Fibroblast of lung (primary cell): Measurements from ENCODE around the gene FOXM1. TPM values are rescaled to one million over a fixed set of nuclear protein-coding genes. Genes with fewer than 3 reads are reported as not detected.
"Not testable (repeated sequence)": the region's sequence is repeated elsewhere in the genome, so short reads cannot be mapped to it uniquely, and the experiment has no call there.

Source experiments
- DNase-seq, 2 donors: peaks; one replicate each; pipeline versions ENCODE4 v3.0.0 to v3.0.0-alpha.2; 2010; ENCODE audit warnings: low read depth in 2 of 2
- H2AFZ ChIP-seq: 2 replicates; pipeline ENCODE4 v1.5.1; 2012; ENCODE audit warnings: low read length, control low read depth, inconsistent platforms
- H3K27ac ChIP-seq: 2 replicates; pipeline ENCODE4 v1.5.1; 2011; ENCODE audit warnings: low read length, control low read depth; ENCODE audit not compliant: insufficient read depth
- H3K27me3 ChIP-seq: 2 replicates; pipeline ENCODE4 v1.5.1; 2011; ENCODE audit warnings: mild to moderate bottlenecking, low read length; ENCODE audit not compliant: control insufficient read depth, insufficient read depth
- H3K36me3 ChIP-seq: 2 replicates; pipeline ENCODE4 v1.5.1; 2011; ENCODE audit warnings: low read length; ENCODE audit not compliant: control insufficient read depth, insufficient read depth
- H3K4me1 ChIP-seq: 2 replicates; pipeline ENCODE4 v1.5.1; 2011; ENCODE audit warnings: low read length; ENCODE audit not compliant: control insufficient read depth, insufficient read depth; ENCODE audit errors: extremely low read depth
- H3K4me2 ChIP-seq: 2 replicates; pipeline ENCODE4 v1.5.1; 2011; ENCODE audit warnings: low read length, control low read depth; ENCODE audit not compliant: insufficient read depth; ENCODE audit errors: extremely low read depth
- H3K4me3 ChIP-seq, 4 experiments: fragments of 200-600 bp in 1 of 4; sonication (generic) in 1 of 4; replicated peaks in 1 of 4; 2 replicates each; pipeline ENCODE4 v1.5.1; 2011 to 2016; ENCODE audit warnings: low read length in 4 of 4, low read depth in 3 of 4, mild to moderate bottlenecking in 3 of 4, control low read depth in 2 of 4, inconsistent platforms in 1 of 4, mixed read lengths in 1 of 4; ENCODE audit not compliant: insufficient read depth in 1 of 4; ENCODE audit errors: control extremely low read depth in 1 of 4
- H3K79me2 ChIP-seq: 2 replicates; pipeline ENCODE4 v1.5.1; 2012; ENCODE audit warnings: mild to moderate bottlenecking, low read length, inconsistent platforms; ENCODE audit not compliant: control insufficient read depth, insufficient read depth
- H3K9ac ChIP-seq: 2 replicates; pipeline ENCODE4 v1.5.1; 2011; ENCODE audit warnings: mild to moderate bottlenecking, low read length, control low read depth; ENCODE audit not compliant: insufficient read depth
- H3K9me3 ChIP-seq: 2 replicates; pipeline ENCODE4 v1.5.1; 2012; ENCODE audit warnings: low read depth, low read length; ENCODE audit not compliant: control insufficient read depth, insufficient read depth
- H4K20me1 ChIP-seq: 2 replicates; pipeline ENCODE4 v1.5.1; 2011; ENCODE audit warnings: low read length; ENCODE audit not compliant: control insufficient read depth, insufficient read depth; ENCODE audit errors: extremely low read depth
- EZH2 ChIP-seq: IDR thresholded peaks from 2 replicates; pipeline ENCODE4 v1.5.1; 2012; ENCODE audit warnings: low read length, control low read depth, mild to moderate bottlenecking; ENCODE audit errors: missing control alignments
- polyA plus RNA-seq, 2 donors: library from polyadenylated mRNA; depleted of rRNA in 1 of 2; stranded (reverse) in 1 of 2; unstranded in 1 of 2; fragments of >200 nt; gene quantifications; 2 replicates each; pipeline ENCODE4 v1.2.1, GENCODE V29; 2011 to 2012; ENCODE audit warnings: missing spikeins in 1 of 2
- total RNA-seq: library from RNA; depleted of rRNA; stranded (reverse); fragments of >200 nt; gene quantifications from 2 replicates; pipeline ENCODE4 v1.2.1, GENCODE V29; 2014
- TF ChIP-seq, protein P1 (sequence below), 2 donors: IDR thresholded peaks in 1 of 2; conservative IDR thresholded peaks in 1 of 2; 1 replicate in 1 of 2; 2 replicates in 1 of 2; pipeline ENCODE4 v1.5.1; 2011 to 2012; ENCODE audit warnings: low read length in 2 of 2, control low read depth in 1 of 2, inconsistent platforms in 1 of 2, low read depth in 1 of 2, mild to moderate bottlenecking in 1 of 2

The FOXM1 gene
- total and polyA plus RNA-seq, 2 donors (not counting 1 experiment from before 2014, with no cell fraction given): 7.3 to 14.6 TPM

DNA sequence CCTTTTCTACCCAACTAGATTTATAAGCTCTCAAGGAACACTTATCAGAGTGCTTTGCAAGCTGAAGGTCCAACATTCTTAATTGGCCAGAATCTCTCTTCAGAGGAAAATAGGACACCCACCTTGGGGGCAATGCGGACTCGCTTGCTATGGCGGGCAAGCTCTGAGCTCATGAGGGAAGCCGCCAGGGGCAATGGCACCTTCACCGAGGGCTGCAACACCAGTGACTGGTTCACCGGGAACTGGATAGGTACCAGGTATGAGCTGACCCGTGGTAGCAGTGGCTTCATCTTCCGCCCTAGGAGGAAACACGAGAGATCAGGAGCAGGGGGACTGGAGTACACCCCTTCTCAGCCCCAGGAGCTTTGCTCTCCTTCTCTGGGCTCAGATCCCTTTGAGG lies 12.8 kb downstream of the FOXM1 start:
- Histone ChIP-seq H3K4me1 (peaks cover 3% of the 10 kb centered on the region), H3K4me3 (no peak overlapping the region), H4K20me1 (no peaks in the 10 kb centered on the region), H3K9ac (no peak overlapping the region), H3K27ac (no peak overlapping the region), H3K27me3 (no peaks in the 10 kb centered on the region), H3K79me2 (no peaks in the 10 kb centered on the region), H2AFZ (no peak overlapping the region), H3K36me3 (peaks cover 9% of the 10 kb centered on the region), H3K9me3 (no peaks in the 10 kb centered on the region), H3K4me2 (no peak overlapping the region)
- no peak for DNase-seq
- TF ChIP-seq, protein P1, sequence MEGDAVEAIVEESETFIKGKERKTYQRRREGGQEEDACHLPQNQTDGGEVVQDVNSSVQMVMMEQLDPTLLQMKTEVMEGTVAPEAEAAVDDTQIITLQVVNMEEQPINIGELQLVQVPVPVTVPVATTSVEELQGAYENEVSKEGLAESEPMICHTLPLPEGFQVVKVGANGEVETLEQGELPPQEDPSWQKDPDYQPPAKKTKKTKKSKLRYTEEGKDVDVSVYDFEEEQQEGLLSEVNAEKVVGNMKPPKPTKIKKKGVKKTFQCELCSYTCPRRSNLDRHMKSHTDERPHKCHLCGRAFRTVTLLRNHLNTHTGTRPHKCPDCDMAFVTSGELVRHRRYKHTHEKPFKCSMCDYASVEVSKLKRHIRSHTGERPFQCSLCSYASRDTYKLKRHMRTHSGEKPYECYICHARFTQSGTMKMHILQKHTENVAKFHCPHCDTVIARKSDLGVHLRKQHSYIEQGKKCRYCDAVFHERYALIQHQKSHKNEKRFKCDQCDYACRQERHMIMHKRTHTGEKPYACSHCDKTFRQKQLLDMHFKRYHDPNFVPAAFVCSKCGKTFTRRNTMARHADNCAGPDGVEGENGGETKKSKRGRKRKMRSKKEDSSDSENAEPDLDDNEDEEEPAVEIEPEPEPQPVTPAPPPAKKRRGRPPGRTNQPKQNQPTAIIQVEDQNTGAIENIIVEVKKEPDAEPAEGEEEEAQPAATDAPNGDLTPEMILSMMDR (conservative IDR thresholded peaks at IDR 0.05 in 1 of 2, IDR thresholded peaks at IDR 0.05 in 1 of 2; ENCODE audit: low read depth in 1 of 2, low read length in 2 of 2): no peak
- no peak for TF ChIP-seq EZH2

DNA sequence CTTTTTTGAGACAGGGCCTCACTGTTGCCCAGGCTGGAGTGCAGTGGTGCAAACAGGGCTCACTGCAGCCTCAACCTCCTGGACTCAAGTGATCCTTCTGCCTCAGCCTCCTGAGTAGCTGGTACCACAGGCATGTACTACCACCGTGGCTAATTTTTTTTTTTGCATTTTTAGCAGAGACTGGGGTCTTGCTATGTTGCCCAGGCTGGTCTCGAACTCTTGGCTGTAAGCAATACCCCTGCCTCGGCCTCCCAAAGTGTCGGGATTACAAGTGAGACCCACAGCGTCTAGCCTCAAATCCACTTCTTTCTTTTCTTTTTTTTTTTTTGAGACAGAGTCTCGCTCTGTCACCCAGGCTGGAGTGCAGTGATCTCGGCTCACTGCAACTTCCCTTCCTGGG lies 13.6 kb downstream of the FOXM1 start:
- H3K27ac ChIP-seq, H2AFZ ChIP-seq, H4K20me1 ChIP-seq, H3K9ac ChIP-seq, H3K36me3 ChIP-seq, H3K9me3 ChIP-seq, H3K4me3 ChIP-seq, H3K4me2 ChIP-seq, H3K79me2 ChIP-seq, H3K4me1 ChIP-seq, DNase-seq, H3K27me3 ChIP-seq: not testable (repeated sequence)

DNA sequence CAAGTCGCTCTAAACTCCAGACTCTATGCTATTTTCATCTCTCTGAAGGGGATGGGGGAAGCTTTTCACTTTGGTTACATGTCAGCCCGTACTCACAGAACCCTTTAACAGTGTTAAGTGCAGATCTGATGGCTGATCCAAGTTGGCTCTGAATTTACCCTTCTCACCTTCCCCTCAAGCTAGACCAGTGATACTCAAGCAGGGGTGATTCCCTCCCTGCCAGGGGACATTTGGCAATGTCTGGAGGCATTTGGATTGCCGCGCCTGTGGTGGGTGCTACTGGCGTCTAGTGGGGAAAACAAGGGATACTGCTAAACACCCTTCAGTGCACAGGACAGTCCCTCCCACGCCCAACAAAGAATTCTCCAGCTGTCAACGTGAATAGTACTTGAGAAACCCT lies 14.1 kb downstream of the FOXM1 start:
- TF ChIP-seq, protein P1 (conservative IDR thresholded peaks at IDR 0.05 in 1 of 2, IDR thresholded peaks at IDR 0.05 in 1 of 2; ENCODE audit: low read depth in 1 of 2, low read length in 2 of 2): no peak
- TF ChIP-seq EZH2: no peak

More for the DNA sequence above, 14.1 kb downstream of the FOXM1 start:
- no peaks in the 10 kb centered on the region for H4K20me1 ChIP-seq
- no peak overlapping the region for H3K9ac ChIP-seq
- H3K36me3 ChIP-seq: peaks cover 8% of the 10 kb centered on the region
- H3K27me3 ChIP-seq: no peaks in the 10 kb centered on the region
- no peak overlapping the region for H3K4me2 ChIP-seq
- no peak for DNase-seq
- H3K79me2 ChIP-seq: no peaks in the 10 kb centered on the region
- no peak overlapping the region for H2AFZ ChIP-seq
- H3K4me3 ChIP-seq: no peak overlapping the region
- no peak overlapping the region for H3K27ac ChIP-seq
- H3K9me3 ChIP-seq: no peaks in the 10 kb centered on the region
- H3K4me1 ChIP-seq: peaks cover 2% of the 10 kb centered on the region
